ENCODE data around the gene HSP90AA1.

DNA sequence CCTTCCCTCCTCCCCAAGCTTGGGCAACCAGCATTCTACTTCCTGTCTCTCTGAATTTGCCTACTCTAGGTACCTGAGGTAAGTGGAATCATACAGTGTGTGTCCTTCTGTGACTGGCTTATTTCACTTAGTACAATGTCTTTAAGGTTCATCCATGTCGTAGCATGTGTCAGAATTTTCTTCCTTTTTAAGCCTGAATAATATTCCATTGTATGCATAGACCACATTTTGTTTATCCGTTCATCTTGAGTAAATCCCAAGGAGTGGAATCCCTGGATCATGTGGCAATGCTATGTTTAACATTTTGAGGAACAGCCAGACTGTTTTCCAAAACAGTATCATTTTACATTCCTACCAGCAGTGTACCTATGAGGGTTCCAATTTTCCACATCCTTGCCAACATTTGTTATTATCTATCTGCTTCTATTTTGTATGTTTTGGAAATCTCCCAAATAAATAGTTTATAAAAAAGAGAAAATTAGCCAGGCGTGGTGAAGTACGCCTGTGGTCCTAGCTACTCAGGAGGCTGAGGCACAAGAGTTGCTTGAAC, 12.4 kb downstream of the HSP90AA1 start:
- TF ChIP-seq JUND (IDR thresholded peaks at IDR 0.05; ENCODE audit: low read length) (no peak), SRF (IDR thresholded peaks at IDR 0.05; ENCODE audit: low read depth, low read length) (no peak)

All from H1 (cell line).